ENCODE results near the gene DDN.

The DDN gene

GRCh38 chr12:48999371-49000131, at the start of gene DDN:
Gene DDN (minus strand): TSS chr12:48999375. CDS start chr12:48999287, 88 bp downstream.
- DNase-seq, result peak; percentile 85

- DNase-seq, result no peak
Observed at GRCh38 chr12:49048953-49049352, 49.8 kb upstream of the DDN start.

DNA sequence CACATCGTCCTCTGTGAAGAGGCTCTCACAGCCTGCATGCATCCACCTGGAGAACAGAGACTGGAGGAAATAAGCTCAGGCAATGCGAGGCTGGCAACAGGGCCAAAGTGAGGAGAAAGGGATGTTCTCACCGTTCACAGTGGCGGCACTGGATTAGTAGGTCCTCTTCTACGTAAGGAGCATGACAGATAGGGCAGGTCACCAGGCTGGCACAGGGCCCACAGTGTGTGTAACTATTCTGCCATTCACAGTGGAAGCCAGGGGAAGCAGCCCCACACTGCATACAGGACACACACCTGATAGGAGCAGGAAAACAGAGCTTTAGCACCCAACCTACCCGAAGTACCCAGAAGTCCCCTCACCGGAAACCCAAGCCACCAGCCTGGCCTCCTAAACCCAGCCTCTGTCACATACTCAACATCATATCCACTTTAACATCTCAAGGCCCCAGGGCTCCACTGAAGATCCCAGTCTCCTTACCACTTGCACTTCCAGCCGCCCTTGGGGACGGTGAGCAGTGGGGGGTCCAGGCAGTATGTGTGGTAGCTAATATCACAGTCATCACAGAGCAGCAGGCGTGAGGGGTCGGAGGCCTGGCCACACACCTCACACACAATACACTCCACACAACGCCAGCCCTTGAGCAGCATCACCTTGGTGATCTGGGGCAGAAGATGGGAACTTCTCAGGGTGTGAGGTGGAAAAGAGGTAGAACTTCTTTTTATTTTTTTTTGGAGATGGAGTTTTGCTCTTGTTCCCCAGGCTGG, 47.1 kb upstream of the DDN start:
- no peak for DNase-seq

GRCh38 chr12:49044660-49045059, 45.5 kb upstream of the DDN start:
- no peak for DNase-seq

- DNase-seq, result peak; percentile 91
Observed at GRCh38 chr12:49043856-49044258, 44.7 kb upstream of the DDN start.

DNA sequence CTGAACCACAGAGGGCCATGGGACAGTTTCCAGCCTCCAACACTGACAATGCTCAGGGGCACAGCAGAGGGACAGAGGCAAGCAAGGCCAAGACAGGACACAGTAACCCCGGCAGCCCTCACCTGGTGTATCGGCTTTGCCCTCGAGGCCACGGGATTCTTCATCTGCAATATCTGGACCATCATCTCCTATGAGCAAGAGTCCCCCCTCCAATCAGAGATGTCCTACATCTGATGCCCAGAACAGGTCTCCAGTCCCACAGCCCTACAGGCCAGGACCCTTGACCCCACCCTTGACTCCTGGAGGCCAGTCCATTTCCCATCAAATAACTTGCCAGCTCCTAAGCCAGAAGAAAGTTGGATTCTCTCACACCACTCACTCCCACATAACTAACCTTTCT, 44.1 kb upstream of the DDN start:
- DNase-seq, result no peak

DNA sequence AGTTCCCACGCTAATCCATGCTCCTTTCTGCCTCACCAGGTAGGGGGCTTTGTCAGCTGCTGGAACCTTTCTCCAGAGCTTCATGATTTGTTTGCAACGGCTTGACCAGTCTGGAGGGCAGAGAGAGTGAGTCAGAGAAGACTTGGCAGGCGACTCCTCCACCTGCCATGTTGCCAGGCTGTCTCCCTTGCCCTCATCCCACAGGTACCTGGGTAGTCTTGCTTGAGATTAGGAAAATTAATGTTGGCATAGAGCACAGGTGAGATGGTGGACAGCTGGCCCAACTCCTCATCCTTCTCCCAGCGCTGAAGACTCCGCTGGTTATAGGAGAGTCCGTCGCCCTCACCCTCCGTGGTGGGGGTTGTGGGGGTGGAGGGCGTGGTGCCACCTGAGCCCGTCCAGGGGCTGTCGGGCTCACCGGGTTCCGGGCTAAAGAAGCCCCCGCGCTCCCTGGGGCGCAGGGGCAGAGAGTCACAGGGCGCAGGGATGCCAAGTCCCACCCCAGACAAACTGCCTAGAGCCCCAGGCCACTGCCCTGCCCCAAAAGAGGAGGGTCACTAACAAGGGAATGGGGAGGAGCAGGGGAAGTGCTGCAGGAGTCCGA, 42.8 kb upstream of the DDN start:
- no peak for DNase-seq

GRCh38 chr12:49041036-49041880, 42.1 kb upstream of the DDN start:
- DNase-seq, result no peak

DNA sequence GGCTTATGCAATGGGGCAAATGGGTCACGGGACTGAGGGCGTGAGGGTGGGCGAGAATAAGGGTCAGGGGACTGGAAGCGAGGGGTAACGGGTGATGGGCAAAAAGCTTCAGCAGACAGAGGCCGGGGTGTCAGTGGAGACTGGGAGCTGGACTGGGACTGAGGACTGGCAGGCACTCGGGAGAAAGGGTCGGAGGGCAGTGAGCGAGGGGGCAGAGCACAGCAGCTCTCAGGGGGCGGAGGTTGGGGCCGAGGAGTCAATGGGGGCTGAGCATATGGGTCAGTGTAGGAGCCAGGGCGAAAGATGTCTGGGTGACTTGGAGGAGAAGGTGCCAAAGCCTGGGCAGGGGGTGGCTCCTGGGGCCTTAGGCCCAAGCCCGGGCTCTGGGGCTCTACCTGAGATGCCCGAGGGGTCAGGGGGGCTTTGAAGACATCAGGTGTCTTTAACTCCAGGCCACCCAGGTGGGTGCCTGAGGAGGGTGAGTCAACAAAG, 41.2 kb upstream of the DDN start:
- DNase-seq, result no peak

GRCh38 chr12:49039421-49040363, 40.5 kb upstream of the DDN start:
- no peak for DNase-seq

GRCh38 chr12:49038291-49038955, 39.2 kb upstream of the DDN start:
- no peak for DNase-seq

GRCh38 chr12:49037947-49038237, 38.7 kb upstream of the DDN start:
- no peak for DNase-seq

GRCh38 chr12:49037111-49037946, 38.2 kb upstream of the DDN start:
- no peak for DNase-seq

DNA sequence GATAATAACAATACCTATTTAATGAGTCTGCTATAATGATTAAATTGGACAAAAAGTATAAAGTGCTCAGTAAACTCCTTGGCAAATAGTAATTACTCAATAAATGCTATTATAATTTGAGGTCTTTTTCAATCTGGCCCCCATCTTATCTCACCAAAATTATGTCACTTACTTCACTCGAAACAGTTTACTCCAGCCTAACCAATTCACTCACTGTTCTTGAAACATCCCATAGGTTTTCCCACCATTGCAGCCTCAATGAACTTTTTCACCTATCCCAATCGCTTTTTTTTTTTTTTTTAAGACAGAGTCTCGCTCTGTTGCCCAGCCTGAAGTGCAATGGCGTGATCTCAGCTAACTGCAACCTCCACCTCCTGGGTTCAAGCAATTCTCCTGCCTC, 36.9 kb upstream of the DDN start:
- no peak for DNase-seq

DNA sequence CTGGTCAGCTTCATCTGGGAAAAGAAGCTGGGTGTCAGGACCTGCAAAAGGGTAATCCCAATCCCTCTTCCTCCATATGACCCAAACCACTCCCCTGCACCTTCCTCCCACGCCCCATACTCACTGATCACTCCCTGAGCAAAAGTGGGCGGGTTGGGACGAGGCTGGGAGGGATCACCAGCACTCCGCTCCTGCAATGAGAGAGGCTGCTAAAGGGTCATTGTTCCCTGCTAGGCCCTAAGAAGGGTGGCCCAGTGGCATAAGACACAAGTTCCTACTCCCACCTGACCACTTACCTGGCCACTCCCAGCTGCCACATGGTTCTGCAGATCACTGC, 35.1 kb upstream of the DDN start:
- DNase-seq, result no peak

GRCh38 chr12:49033611-49034285, 34.6 kb upstream of the DDN start:
- no peak for DNase-seq

DNA sequence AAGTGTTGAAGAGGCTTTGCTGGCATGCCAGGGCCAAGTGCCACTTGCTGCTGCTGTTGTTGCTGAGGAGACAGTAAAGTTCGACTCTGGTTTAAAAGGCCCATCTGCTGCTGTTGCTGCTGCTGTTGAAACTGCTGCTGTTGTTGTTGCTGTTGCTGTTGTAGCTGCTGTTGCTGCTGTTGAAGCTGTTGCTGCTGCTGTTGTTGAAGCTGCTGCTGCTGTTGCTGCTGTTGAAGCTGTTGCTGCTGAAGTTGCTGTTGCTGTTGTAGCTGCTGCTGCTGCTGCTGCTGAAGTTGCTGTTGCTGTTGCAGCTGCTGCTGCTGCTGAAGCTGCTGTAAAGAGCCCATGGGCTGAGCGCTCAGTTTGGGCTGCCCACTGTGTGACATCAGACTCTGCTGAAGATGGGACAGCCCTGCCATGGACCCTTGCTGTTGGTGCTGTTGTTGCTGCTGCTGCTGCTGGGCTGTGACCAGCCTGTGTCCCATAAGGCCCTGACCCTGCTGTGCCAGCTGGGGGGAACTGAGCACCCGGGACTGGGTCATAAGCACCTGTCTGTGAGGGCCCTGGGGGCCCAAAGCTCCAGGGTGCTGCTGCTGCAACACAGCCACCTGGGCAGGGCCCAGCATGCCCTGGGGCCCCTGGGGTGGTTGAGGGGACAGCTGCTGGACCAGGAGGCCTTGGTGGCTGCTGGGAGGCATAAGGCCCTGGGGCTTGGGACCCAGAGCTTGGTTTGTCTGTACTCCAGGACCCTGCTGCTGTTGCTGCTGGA, 33.7 kb upstream of the DDN start:
- no peak for DNase-seq

DNA sequence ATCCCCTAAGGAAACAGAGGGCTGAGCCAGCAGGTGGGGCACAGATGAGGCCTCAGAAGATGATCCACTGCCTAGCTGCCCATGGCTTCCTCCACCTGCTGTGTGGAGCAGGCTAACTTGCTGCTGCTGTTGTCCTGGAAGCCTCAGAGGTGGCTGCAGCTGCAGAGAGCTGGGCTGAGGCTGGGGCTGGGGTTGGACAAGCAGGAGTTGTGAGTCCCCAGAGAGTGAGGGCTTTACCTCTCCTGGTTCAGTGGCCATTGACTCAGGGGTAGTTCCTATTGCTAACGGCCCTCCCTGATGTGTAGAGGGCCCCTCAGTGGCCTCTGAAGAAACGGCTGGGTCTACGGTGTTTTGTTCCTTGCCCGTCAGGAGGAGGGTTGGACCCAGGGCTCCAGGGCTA, 33.1 kb upstream of the DDN start:
- no peak for DNase-seq

- DNase-seq, result no peak
Observed at GRCh38 chr12:49031573-49032161, 32.5 kb upstream of the DDN start.

Measured in islet precursor cell (in vitro differentiated cells).